IMR-90 (cell line): Measurements from ENCODE around the gene RTN1. TPM values are rescaled to one million over a fixed set of nuclear protein-coding genes. Genes with fewer than 3 reads are reported as not detected.

Source experiments
- ATAC-seq: fragments of 200-7000 bp; cut with Tn5 transposase; 2 replicates; pipeline ENCODE4 v1.9.1; 2020; ENCODE audit warnings: low read depth, mild to moderate bottlenecking, moderate library complexity
- BruUV-seq: library from RNA; stranded (reverse); fragments of 400-500 nt; replicated peaks from 2 replicates; lab custom pipeline; 2021; lab: Mats Ljungman, UMichigan
- CTCF ChIA-PET: fragments of 300-600 bp; formaldehyde crosslinking; extraction: SDS; loops from one replicate; lab custom pipeline; 2021; ENCODE audit warnings: antibody characterized with exemption; lab: Yijun Ruan, JAX
- POLR2A ChIA-PET: fragments of 300-600 bp; sonication (Branson Sonifier 250); formaldehyde crosslinking; loops from one replicate; lab custom pipeline; 2022; ENCODE audit warnings: antibody characterized with exemption; ENCODE audit not compliant: unreplicated experiment; lab: Charles Lee
- DNase-seq: peaks from one replicate; pipeline ENCODE4 v3.0.0; 2013
- H2AFZ ChIP-seq: replicated peaks from 2 replicates; pipeline ENCODE3; 2013; ENCODE audit warnings: low read length, mild to moderate bottlenecking; ENCODE audit not compliant: poor library complexity
- H2AK5ac ChIP-seq: 2 replicates; pipeline ENCODE4 v1.6.1; 2013; ENCODE audit warnings: low read depth, low read length, inconsistent platforms
- H2AK9ac ChIP-seq: replicated peaks from 2 replicates; pipeline ENCODE3; 2013; ENCODE audit warnings: mild to moderate bottlenecking, low read depth, low read length, moderate library complexity; ENCODE audit not compliant: poor library complexity
- H2BK120ac ChIP-seq: 2 replicates; pipeline ENCODE4 v1.6.1; 2013; ENCODE audit warnings: low read depth, low read length, inconsistent platforms
- H2BK15ac ChIP-seq: 3 replicates; pipeline ENCODE4 v1.6.1; 2013; ENCODE audit warnings: low read depth, low read length, inconsistent platforms
- H2BK20ac ChIP-seq: 2 replicates; pipeline ENCODE4 v1.6.1; 2013; ENCODE audit warnings: low read depth, mild to moderate bottlenecking, inconsistent platforms, low read length, moderate library complexity
- H2BK5ac ChIP-seq: 2 replicates; pipeline ENCODE4 v1.6.1; 2013; ENCODE audit warnings: mild to moderate bottlenecking, low read depth, low read length, inconsistent platforms; ENCODE audit not compliant: poor library complexity, severe bottlenecking
- H3K14ac ChIP-seq: replicated peaks from 2 replicates; pipeline ENCODE4 v1.6.1; 2013; ENCODE audit warnings: low read depth, low read length, inconsistent platforms
- H3K18ac ChIP-seq: 2 replicates; pipeline ENCODE4 v1.6.1; 2013; ENCODE audit warnings: low read depth, low read length, control low read depth
- H3K23ac ChIP-seq: 2 replicates; pipeline ENCODE4 v1.6.1; 2013; ENCODE audit warnings: low read depth, low read length, inconsistent platforms
- H3K27ac ChIP-seq: 2 replicates; pipeline ENCODE4 v1.5.1; 2013; ENCODE audit warnings: mild to moderate bottlenecking, control low read depth, low read length; ENCODE audit not compliant: insufficient read depth
- H3K27me3 ChIP-seq: 2 replicates; pipeline ENCODE4 v1.6.1; 2013; ENCODE audit warnings: low read length; ENCODE audit not compliant: control insufficient read depth, insufficient read depth
- H3K36me3 ChIP-seq: 2 replicates; pipeline ENCODE4 v1.6.1; 2013; ENCODE audit warnings: low read length, mixed read lengths; ENCODE audit not compliant: control insufficient read depth, insufficient read depth
- H3K4ac ChIP-seq: 2 replicates; pipeline ENCODE4 v1.6.1; 2013; ENCODE audit warnings: low read depth, low read length, inconsistent platforms
- H3K4me1 ChIP-seq: 2 replicates; pipeline ENCODE4 v1.6.1; 2013; ENCODE audit warnings: low read length, mixed read lengths; ENCODE audit not compliant: control insufficient read depth, insufficient read depth
- H3K4me2 ChIP-seq: 2 replicates; pipeline ENCODE4 v1.6.1; 2013; ENCODE audit warnings: low read depth, mild to moderate bottlenecking, control low read depth, low read length, moderate library complexity
- H3K4me3 ChIP-seq: 2 replicates; pipeline ENCODE4 v1.5.1; 2013; ENCODE audit warnings: low read depth, mild to moderate bottlenecking, control low read depth, low read length, moderate library complexity; ENCODE audit not compliant: insufficient read depth
- H3K56ac ChIP-seq: 2 replicates; pipeline ENCODE4 v1.6.1; 2013; ENCODE audit warnings: low read length, inconsistent platforms; ENCODE audit not compliant: insufficient read depth; ENCODE audit errors: extremely low read depth
- H3K79me1 ChIP-seq, 2 experiments: 2 replicates each; pipeline ENCODE4 v1.6.1; 2013; ENCODE audit warnings: low read length in 2 of 2, inconsistent platforms in 1 of 2, low read depth in 1 of 2
- H3K9ac ChIP-seq: 2 replicates; pipeline ENCODE4 v1.6.1; 2013; ENCODE audit warnings: low read depth, low read length, control low read depth
- H3K9me1 ChIP-seq: 2 replicates; pipeline ENCODE4 v1.6.1; 2013; ENCODE audit warnings: low read length, inconsistent platforms; ENCODE audit not compliant: insufficient read depth
- H3K9me3 ChIP-seq: 2 replicates; pipeline ENCODE4 v1.6.1; 2013; ENCODE audit warnings: low read length; ENCODE audit not compliant: control insufficient read depth, insufficient read depth
- H4K20me1 ChIP-seq: 2 replicates; pipeline ENCODE4 v1.6.1; 2013; ENCODE audit warnings: low read length, inconsistent platforms; ENCODE audit not compliant: insufficient read depth
- H4K5ac ChIP-seq: 2 replicates; pipeline ENCODE4 v1.6.1; 2013; ENCODE audit warnings: mild to moderate bottlenecking, low read depth, low read length, control low read depth
- H4K8ac ChIP-seq, 2 experiments: 2 replicates each; pipeline ENCODE4 v1.6.1; 2013; ENCODE audit warnings: low read depth in 2 of 2, low read length in 2 of 2, control low read depth in 1 of 2, inconsistent platforms in 1 of 2
- H4K91ac ChIP-seq: 2 replicates; pipeline ENCODE4 v1.6.1; 2013; ENCODE audit warnings: low read depth, low read length, inconsistent platforms; ENCODE audit not compliant: insufficient read depth
- BHLHE40 ChIP-seq: fragments of 150-350 bp; IDR thresholded peaks from 2 replicates; pipeline ENCODE4 v1.6.1; 2016; ENCODE audit warnings: mild to moderate bottlenecking, low read depth, low read length
- RAD21 ChIP-seq: IDR thresholded peaks from 2 replicates; pipeline ENCODE4 v1.6.1; 2012; ENCODE audit warnings: low read length, improper control_type of control experiment
- RCOR1 ChIP-seq: IDR thresholded peaks from 2 replicates; pipeline ENCODE4 v1.6.1; 2012; ENCODE audit warnings: mild to moderate bottlenecking, low read length, improper control_type of control experiment; ENCODE audit not compliant: insufficient replicate concordance
- WGBS, 2 experiments: methylation state at CpG; one replicate each; pipeline versions ENCODE4 v1.1.5 to v1.1.7; 2013; ENCODE audit warnings: missing lambda C conversion rate in 2 of 2; ENCODE audit not compliant: insufficient read length in 1 of 2; ENCODE audit errors: extremely low coverage in 2 of 2; 5-methylcytosine and 5-hydroxymethylcytosine counted together
- dilution Hi-C: fragments of 300-500 bp; cut with HindIII; formaldehyde crosslinking; loops from one replicate; pipeline ENCODE4 v1.14.3; 2018; ENCODE audit warnings: low sequenced_read_pairs; ENCODE audit not compliant: unreplicated experiment
- in situ Hi-C: fragments of 300-500 bp; cut with MboI; formaldehyde crosslinking; loops from 3 replicates; pipeline ENCODE4 v1.14.3; 2019; ENCODE audit warnings: low sequenced_read_pairs, inconsistent platforms, mixed read lengths
- intact Hi-C: fragments of 100-400 bp; cut with micrococcal nuclease; formaldehyde crosslinking; loops from 2 replicates; pipeline ENCODE4 v1.10.0; 2022
- polyA plus RNA-seq, 3 experiments: library from polyadenylated mRNA; depleted of rRNA; stranded (reverse); fragments of >200 nt; gene quantifications; 2 replicates each; pipeline ENCODE4 v1.2.3, GENCODE V29; 2012; ENCODE audit warnings: low replicate concordance in 1 of 3
- total RNA-seq: library from RNA; depleted of rRNA; stranded (reverse); fragments of >200 nt; gene quantifications from 2 replicates; pipeline ENCODE4 v1.2.3, GENCODE V29; 2012

Gene RTN1
- total and polyA plus RNA-seq, 2 of the 4 experiments (the other 2 are of a cell fraction), result 0.18 to 0.46 TPM

DNA sequence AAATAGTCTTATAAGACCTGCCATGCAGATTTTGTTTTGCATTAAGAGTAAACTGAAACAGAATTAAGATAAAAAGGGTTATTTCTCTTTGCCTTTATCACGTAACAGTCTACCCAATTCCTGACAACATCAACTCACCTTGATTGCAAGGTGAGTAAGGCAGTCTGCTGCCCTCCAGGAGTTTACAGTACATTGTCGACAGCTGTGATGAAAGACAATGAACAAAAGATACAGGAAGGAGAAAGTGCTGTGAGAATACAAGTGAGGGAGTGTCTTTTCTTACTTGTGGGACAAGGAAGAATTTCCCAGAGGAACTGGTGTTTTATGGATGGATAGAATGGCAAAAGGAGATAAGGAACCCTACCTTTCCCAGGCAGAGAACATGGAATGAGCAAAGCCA is 101.0 kb downstream of the RTN1 start:
- Histone ChIP-seq H3K9me1 (no peaks in the 10 kb centered on the region), H2AFZ (no peak overlapping the region), H2BK15ac (no peak overlapping the region), H3K27ac (no peak overlapping the region), H4K91ac (no peak overlapping the region), H3K4me1 (no peaks in the 10 kb centered on the region), H3K4ac (no peak overlapping the region), H2AK9ac (no peak overlapping the region), H3K36me3 (no peaks in the 10 kb centered on the region), H3K9me3 (no peaks in the 10 kb centered on the region), H4K20me1 (no peaks in the 10 kb centered on the region), H3K9ac (no peak overlapping the region), H2BK120ac (no peak overlapping the region), H3K4me3 (no peak overlapping the region), H3K18ac (no peak overlapping the region), H3K27me3 (no peaks in the 10 kb centered on the region), H3K4me2 (no peak overlapping the region), H2AK5ac (no peak overlapping the region), H3K23ac (no peak overlapping the region), H2BK5ac (no peak overlapping the region), H2BK20ac (no peak overlapping the region), H4K8ac (no peak overlapping the region), H4K5ac (no peak overlapping the region), H3K56ac (no peak overlapping the region), H3K79me1 (no peaks in the 10 kb centered on the region), H3K14ac (no peak overlapping the region)
- dilution Hi-C loops (no loop called here), in situ Hi-C loops (no loop called here), intact Hi-C loops (no loop called here)
- CTCF ChIA-PET, result no interaction called here
- POLR2A ChIA-PET, result no interaction called here
- TF ChIP-seq RCOR1, result no peak
- TF ChIP-seq RAD21, result no peak
- TF ChIP-seq BHLHE40, result no peak
- ATAC-seq (no peak), DNase-seq (no peak)
- no CpG with 5 or more reads among the region's 2 CpGs for WGBS, 2 experiments
- no TSS peak for BruUV-seq
